ENCODE data around the gene LRRC57.

- TF ChIP-seq CSRNP3 (CRISPR knock-in tag; IDR thresholded peaks at IDR 0.05) (no peak), ZNF8 (CRISPR knock-in tag; IDR thresholded peaks at IDR 0.05) (no peak), CREB5 (CRISPR knock-in tag; IDR thresholded peaks at IDR 0.05; ENCODE audit: low read depth) (no peak), ZNF70 (CRISPR knock-in tag; IDR thresholded peaks at IDR 0.05) (no peak), ISL1 (CRISPR knock-in tag; IDR thresholded peaks at IDR 0.05) (no peak)
These were observed 27.5 kb upstream of the LRRC57 start for GRCh38 chr15:42576040-42576594.
